Smooth muscle cell (in vitro differentiated cells): ENCODE results near the gene ROBO1. TPM values are rescaled to one million over a fixed set of nuclear protein-coding genes. Genes with fewer than 3 reads are reported as not detected.

Experiments used
- DNase-seq: peaks from one replicate; lab custom pipeline; 2025; ENCODE audit not compliant: unreplicated experiment; lab: John Stamatoyannopoulos, UW
- H2AFZ ChIP-seq: fragments of 200-600 bp; sonication (generic); 2 replicates; pipeline ENCODE4 v1.6.0; 2016; ENCODE audit warnings: antibody characterized with exemption, low read depth, mild to moderate bottlenecking
- H3F3A ChIP-seq: fragments of 200-600 bp; sonication (generic); 2 replicates; pipeline ENCODE4 v1.6.0; 2017; ENCODE audit warnings: antibody characterized with exemption, low read depth
- H3K27ac ChIP-seq: fragments of 200-600 bp; sonication (generic); 2 replicates; pipeline ENCODE4 v1.5.1; 2016; ENCODE audit warnings: low read depth, mild to moderate bottlenecking
- H3K27me3 ChIP-seq: fragments of 200-600 bp; sonication (generic); 2 replicates; pipeline ENCODE4 v1.6.1; 2016; ENCODE audit warnings: low read depth, mild to moderate bottlenecking
- H3K36me3 ChIP-seq: fragments of 200-600 bp; sonication (generic); 2 replicates; pipeline ENCODE4 v1.5.1; 2016; ENCODE audit warnings: low read depth
- H3K4me1 ChIP-seq: fragments of 200-600 bp; sonication (generic); 2 replicates; pipeline ENCODE4 v1.5.1; 2016; ENCODE audit warnings: low read depth
- H3K4me2 ChIP-seq: fragments of 200-600 bp; sonication (generic); 2 replicates; pipeline ENCODE4 v1.6.0; 2016; ENCODE audit warnings: mild to moderate bottlenecking
- H3K4me3 ChIP-seq: fragments of 200-600 bp; sonication (generic); 2 replicates; pipeline ENCODE4 v1.5.1; 2016; ENCODE audit warnings: mild to moderate bottlenecking
- H3K79me2 ChIP-seq: fragments of 200-600 bp; sonication (generic); 2 replicates; pipeline ENCODE4 v1.6.0; 2016; ENCODE audit warnings: low read depth, mild to moderate bottlenecking
- H3K9ac ChIP-seq: fragments of 200-600 bp; sonication (generic); 2 replicates; pipeline ENCODE4 v1.6.0; 2016; ENCODE audit warnings: low read depth
- H3K9me3 ChIP-seq: fragments of 200-600 bp; sonication (generic); replicated peaks from 2 replicates; pipeline ENCODE4 v1.5.1; 2016; ENCODE audit warnings: low read depth
- H4K20me1 ChIP-seq: fragments of 200-600 bp; sonication (generic); 2 replicates; pipeline ENCODE4 v1.6.0; 2016; ENCODE audit warnings: low read depth
- WGBS: methylation state at CpG from one replicate; pipeline ENCODE4 v1.1.7; 2016; ENCODE audit warnings: low lambda C conversion rate; 5-methylcytosine and 5-hydroxymethylcytosine counted together
- polyA plus RNA-seq: library from polyadenylated mRNA; unstranded; fragments of >200 nt; fragmentation: Nextera tagmentation; extraction: Ambion mirVana; gene quantifications from 2 replicates; pipeline ENCODE4 v1.2.1, GENCODE V29; 2016
- total RNA-seq: library from RNA; depleted of rRNA; stranded (reverse); fragments of >200 nt; gene quantifications from 2 replicates; pipeline ENCODE4 v1.2.3, GENCODE V29; 2014
- TF ChIP-seq, protein P1 (sequence below): fragments of 200-600 bp; sonication (generic); IDR thresholded peaks from 2 replicates; pipeline ENCODE4 v1.5.1; 2017; ENCODE audit warnings: borderline replicate concordance, mild to moderate bottlenecking, antibody characterized with exemption; ENCODE audit not compliant: insufficient read depth, poor library complexity, severe bottlenecking

Gene ROBO1
- total and polyA plus RNA-seq, 2 experiments from 2014 or later: 30.5 to 79.5 TPM

DNA sequence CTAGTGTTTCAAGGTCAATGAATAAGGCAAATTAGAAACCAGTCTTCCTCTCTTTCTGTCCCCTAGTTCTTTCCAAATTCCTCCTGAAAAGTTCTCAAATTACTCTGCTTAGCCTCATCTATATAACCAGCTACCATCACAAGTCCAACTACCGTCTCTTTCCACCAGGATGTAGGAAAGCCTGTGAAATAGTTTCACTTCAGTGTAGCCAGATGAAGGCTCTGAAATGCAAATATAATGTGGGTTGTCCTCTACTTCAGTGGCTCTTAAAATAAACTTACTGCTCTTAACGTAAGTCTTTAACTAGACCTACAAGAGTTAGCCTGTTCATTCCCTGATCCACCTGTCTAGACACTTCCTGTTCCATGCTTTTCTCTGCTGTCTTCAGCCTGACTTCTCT is 827.7 kb downstream of the ROBO1 start:
- H3K9ac ChIP-seq: no peak overlapping the region
- WGBS: 89% methylated on average over 2 of the region's 2 CpGs
- H3K4me1 ChIP-seq: no peaks in the 10 kb centered on the region
- H4K20me1 ChIP-seq: peaks cover 16% of the 10 kb centered on the region
- no peak for DNase-seq
- H3K9me3 ChIP-seq: no peaks in the 10 kb centered on the region
- no peak overlapping the region for H3K4me2 ChIP-seq
- H3K79me2 ChIP-seq: peaks cover 34% of the 10 kb centered on the region
- H3F3A ChIP-seq: no peaks in the 10 kb centered on the region
- no peak overlapping the region for H3K4me3 ChIP-seq
- TF ChIP-seq, protein P1, sequence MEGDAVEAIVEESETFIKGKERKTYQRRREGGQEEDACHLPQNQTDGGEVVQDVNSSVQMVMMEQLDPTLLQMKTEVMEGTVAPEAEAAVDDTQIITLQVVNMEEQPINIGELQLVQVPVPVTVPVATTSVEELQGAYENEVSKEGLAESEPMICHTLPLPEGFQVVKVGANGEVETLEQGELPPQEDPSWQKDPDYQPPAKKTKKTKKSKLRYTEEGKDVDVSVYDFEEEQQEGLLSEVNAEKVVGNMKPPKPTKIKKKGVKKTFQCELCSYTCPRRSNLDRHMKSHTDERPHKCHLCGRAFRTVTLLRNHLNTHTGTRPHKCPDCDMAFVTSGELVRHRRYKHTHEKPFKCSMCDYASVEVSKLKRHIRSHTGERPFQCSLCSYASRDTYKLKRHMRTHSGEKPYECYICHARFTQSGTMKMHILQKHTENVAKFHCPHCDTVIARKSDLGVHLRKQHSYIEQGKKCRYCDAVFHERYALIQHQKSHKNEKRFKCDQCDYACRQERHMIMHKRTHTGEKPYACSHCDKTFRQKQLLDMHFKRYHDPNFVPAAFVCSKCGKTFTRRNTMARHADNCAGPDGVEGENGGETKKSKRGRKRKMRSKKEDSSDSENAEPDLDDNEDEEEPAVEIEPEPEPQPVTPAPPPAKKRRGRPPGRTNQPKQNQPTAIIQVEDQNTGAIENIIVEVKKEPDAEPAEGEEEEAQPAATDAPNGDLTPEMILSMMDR: no peak
- no peak overlapping the region for H3K27ac ChIP-seq
- no peaks in the 10 kb centered on the region for H3K36me3 ChIP-seq
- H3K27me3 ChIP-seq: no peaks in the 10 kb centered on the region
- no peak overlapping the region for H2AFZ ChIP-seq

DNA sequence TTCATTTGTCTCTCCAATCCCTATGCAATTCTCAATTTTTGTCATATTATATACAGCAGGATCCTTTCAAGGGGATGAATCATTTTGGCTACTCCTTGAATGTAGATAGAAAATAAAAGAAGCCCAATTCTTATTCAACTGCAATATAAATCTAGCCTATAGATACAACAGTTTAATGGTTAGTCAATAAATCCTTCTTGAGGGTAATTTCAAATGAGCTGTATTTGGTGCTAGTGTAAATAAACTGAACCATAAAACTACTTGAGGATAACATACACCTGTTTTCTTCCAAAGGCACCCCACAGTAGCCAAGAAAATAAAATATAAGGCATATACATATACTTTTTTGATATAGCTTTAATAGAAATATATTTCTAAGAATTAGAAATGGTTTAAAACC is 830.3 kb downstream of the ROBO1 start:
- no peak for DNase-seq
- H3K79me2 ChIP-seq: peaks cover 45% of the 10 kb centered on the region
- H2AFZ ChIP-seq: no peak overlapping the region
- H3K4me3 ChIP-seq: no peak overlapping the region
- TF ChIP-seq, protein P1: no peak
- H3K36me3 ChIP-seq: no peaks in the 10 kb centered on the region
- peaks cover 17% of the 10 kb centered on the region for H4K20me1 ChIP-seq
- H3K27ac ChIP-seq: no peak overlapping the region
- H3F3A ChIP-seq: no peaks in the 10 kb centered on the region
- H3K9ac ChIP-seq: no peak overlapping the region
- no peak overlapping the region for H3K4me2 ChIP-seq
- H3K27me3 ChIP-seq: no peaks in the 10 kb centered on the region
- H3K4me1 ChIP-seq: no peaks in the 10 kb centered on the region
- no peaks in the 10 kb centered on the region for H3K9me3 ChIP-seq

DNA sequence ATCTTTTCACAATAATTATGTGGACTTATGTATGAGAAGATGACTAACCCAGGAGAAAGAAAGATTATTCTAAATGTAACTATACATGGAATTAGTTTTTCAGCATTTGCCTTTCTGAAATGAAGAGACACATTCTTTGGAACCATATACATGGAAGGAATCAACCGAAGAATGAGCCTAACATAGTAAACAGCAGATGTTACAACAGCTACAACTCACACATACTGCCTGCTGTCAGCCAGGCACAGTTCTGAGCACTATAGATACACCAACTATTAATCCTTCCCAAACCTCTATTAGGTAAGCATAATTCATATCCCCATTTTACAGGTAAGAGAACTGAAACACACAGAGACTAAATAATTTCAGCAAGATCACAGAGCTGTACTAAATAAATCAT is 840.0 kb downstream of the ROBO1 start:
- H3K27ac ChIP-seq: no peak overlapping the region
- no peak overlapping the region for H3K4me2 ChIP-seq
- no peaks in the 10 kb centered on the region for H3K9me3 ChIP-seq
- H3K36me3 ChIP-seq: no peaks in the 10 kb centered on the region
- H2AFZ ChIP-seq: no peak overlapping the region
- WGBS: 100% methylated on average over 1 of the region's 1 CpG
- H3K79me2 ChIP-seq: peaks cover 51% of the 10 kb centered on the region
- TF ChIP-seq, protein P1: no peak
- H3K27me3 ChIP-seq: no peaks in the 10 kb centered on the region
- no peaks in the 10 kb centered on the region for H3K4me1 ChIP-seq
- no peaks in the 10 kb centered on the region for H3F3A ChIP-seq
- H3K9ac ChIP-seq: no peak overlapping the region
- no peak overlapping the region for H3K4me3 ChIP-seq
- peaks cover 25% of the 10 kb centered on the region for H4K20me1 ChIP-seq
- no peak for DNase-seq

DNA sequence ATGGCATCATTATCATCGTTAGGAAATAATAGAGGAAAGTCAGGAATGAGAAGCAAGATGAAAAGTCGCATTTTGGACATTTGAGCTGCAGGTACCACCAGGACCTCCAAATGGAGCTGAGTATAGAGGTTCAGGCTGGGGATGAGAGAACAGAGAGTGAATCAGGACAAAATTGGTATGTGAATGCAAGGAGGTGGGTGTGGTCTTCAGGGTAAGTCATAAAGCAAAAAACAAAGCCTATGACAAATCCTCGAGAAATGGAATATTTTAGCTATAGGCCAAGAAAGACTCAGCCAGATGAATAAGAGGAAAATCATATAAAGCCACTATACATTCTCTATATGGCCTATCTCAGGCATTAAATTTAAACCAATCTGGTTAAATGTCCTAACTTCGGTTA is 841.3 kb downstream of the ROBO1 start:
- 97% methylated on average over 4 of the region's 4 CpGs for WGBS
- H3K9ac ChIP-seq: no peak overlapping the region
- TF ChIP-seq, protein P1: no peak
- no peaks in the 10 kb centered on the region for H3K36me3 ChIP-seq
- H3K4me2 ChIP-seq: no peak overlapping the region
- no peak overlapping the region for H2AFZ ChIP-seq
- DNase-seq: no peak
- H3F3A ChIP-seq: no peaks in the 10 kb centered on the region
- no peaks in the 10 kb centered on the region for H3K9me3 ChIP-seq
- H3K27me3 ChIP-seq: no peaks in the 10 kb centered on the region
- no peak overlapping the region for H3K27ac ChIP-seq
- H3K4me3 ChIP-seq: no peak overlapping the region
- H4K20me1 ChIP-seq: peaks cover 16% of the 10 kb centered on the region
- no peaks in the 10 kb centered on the region for H3K4me1 ChIP-seq
- H3K79me2 ChIP-seq: peaks cover 55% of the 10 kb centered on the region
